K562 (cell line): ENCODE measurements around the gene SANBR. TPM values are rescaled to one million over a fixed set of nuclear protein-coding genes. Genes with fewer than 3 reads are reported as not detected.

Source experiments
- ATF7 ChIP-seq: fragments of 450-650 bp; IDR thresholded peaks from 2 replicates; pipeline ENCODE4 v1.7.1; 2014; ENCODE audit warnings: mild to moderate bottlenecking, moderate library complexity
- DACH1 ChIP-seq: fragments of 450-650 bp; IDR thresholded peaks from 2 replicates; pipeline ENCODE4 v1.6.1; 2018; ENCODE audit not compliant: partially characterized antibody
- ELF2 ChIP-seq: fragments of 250-450 bp; sonication (Bioruptor Pico); IDR thresholded peaks from 2 replicates; pipeline ENCODE4 v1.5.0; 2021; ENCODE audit warnings: mild to moderate bottlenecking
- FOXJ3 ChIP-seq: sonication (generic); formaldehyde crosslinking; IDR thresholded peaks from 2 replicates; pipeline ENCODE4 v1.4.0; 2020; ENCODE audit warnings: mild to moderate bottlenecking, missing genetic modification reagents
- HMG20B ChIP-seq: fragments of 250-450 bp; sonication (Bioruptor Pico); IDR thresholded peaks from 2 replicates; pipeline ENCODE4 v1.5.0; 2021; ENCODE audit warnings: mild to moderate bottlenecking
- KAT2B ChIP-seq: IDR thresholded peaks from one replicate; pipeline ENCODE4 v1.6.1; 2012; ENCODE audit warnings: low read depth, mild to moderate bottlenecking, control low read depth, inconsistent platforms, low read length, moderate library complexity
- NFIC ChIP-seq: fragments of 450-650 bp; IDR thresholded peaks from 2 replicates; pipeline ENCODE4 v1.6.1; 2017; ENCODE audit warnings: mild to moderate bottlenecking, inconsistent platforms
- POLR2A ChIP-seq: fragments of 450-650 bp; conservative IDR thresholded peaks from 2 replicates; pipeline ENCODE4 v1.6.1; 2016
- POLR2H ChIP-seq: IDR thresholded peaks from 2 replicates; pipeline ENCODE4 v1.6.1; 2016; ENCODE audit warnings: missing genetic modification characterization, low read depth, mild to moderate bottlenecking, control low read depth, missing compliant biosample characterization, moderate library complexity
- PURB ChIP-seq: sonication (generic); formaldehyde crosslinking; IDR thresholded peaks from 2 replicates; pipeline ENCODE4 v1.9.0; 2021; ENCODE audit warnings: low read depth, mild to moderate bottlenecking, missing genetic modification reagents
- RBM22 ChIP-seq: fragments of 200-400 bp; formaldehyde crosslinking; IDR thresholded peaks from 2 replicates; pipeline ENCODE4 v1.6.1; 2018; ENCODE audit warnings: low read length, low read depth; ENCODE audit not compliant: poor library complexity, severe bottlenecking
- RBM39 ChIP-seq: fragments of 200-400 bp; formaldehyde crosslinking; optimal IDR thresholded peaks from 2 replicates; pipeline ENCODE3; 2018; ENCODE audit warnings: low read depth, low read length
- TOE1 ChIP-seq, 2 experiments: fragments of 450-650 bp in 1 of 2; sonication (generic) in 1 of 2; formaldehyde crosslinking in 1 of 2; IDR thresholded peaks; 2 replicates each; pipeline versions ENCODE4 v1.7.1 to v1.8.0; 2016 to 2022; ENCODE audit warnings: borderline replicate concordance in 2 of 2, mild to moderate bottlenecking in 2 of 2, antibody characterized with exemption in 1 of 2, inconsistent platforms in 1 of 2, low read depth in 1 of 2, missing genetic modification reagents in 1 of 2, moderate library complexity in 1 of 2
- ZBTB7A ChIP-seq: IDR thresholded peaks from 2 replicates; pipeline ENCODE4 v1.6.1; 2011; ENCODE audit warnings: low read depth, mild to moderate bottlenecking, low read length, moderate library complexity, borderline replicate concordance; ENCODE audit not compliant: control insufficient read depth
- ZKSCAN1 ChIP-seq: fragments of 150-350 bp; IDR thresholded peaks from 2 replicates; pipeline ENCODE4 v1.6.1; 2016; ENCODE audit warnings: low read depth, low read length
- polyA plus RNA-seq, 8 experiments: library from polyadenylated mRNA; depleted of rRNA in 4 of 8; stranded (reverse) in 5 of 8; unstranded in 3 of 8; fragments of >200 nt; fragmentation: Nextera tagmentation in 2 of 8; fragmentation: Illumina TruSeq in 1 of 8; extraction: Ambion mirVana in 2 of 8; extraction: Trizol in 1 of 8; gene quantifications; 2 replicates each; pipeline versions ENCODE4 v1.2.1 to v1.2.3, GENCODE V29; 2011 to 2014; ENCODE audit warnings: inconsistent platforms in 1 of 8, missing spikeins in 1 of 8
- total RNA-seq, 7 experiments: library from RNA; depleted of rRNA in 6 of 7; stranded (reverse); fragments of >200 nt in 6 of 7; fragmentation: Illumina TruSeq in 2 of 7; extraction: Trizol in 2 of 7; gene quantifications; 2 replicates each; pipeline versions ENCODE4 v1.2.1 to v1.2.3, GENCODE V29; 2011 to 2021; ENCODE audit warnings: low replicate concordance in 1 of 7
- TF ChIP-seq, protein P1 (sequence below): sonication (generic); formaldehyde crosslinking; IDR thresholded peaks from 2 replicates; pipeline ENCODE4 v1.8.0; 2022; ENCODE audit warnings: missing genetic modification reagents, mild to moderate bottlenecking, borderline replicate concordance
- TF ChIP-seq, protein P2 (sequence below): sonication (generic); formaldehyde crosslinking; IDR thresholded peaks from 2 replicates; pipeline ENCODE4 v1.8.0; 2022; ENCODE audit warnings: mild to moderate bottlenecking, low read depth, missing genetic modification reagents
- TF ChIP-seq, protein P3 (sequence below): fragments of 250-450 bp; sonication (Bioruptor Pico); IDR thresholded peaks from 2 replicates; pipeline ENCODE4 v1.9.0; 2021; ENCODE audit warnings: mild to moderate bottlenecking, inconsistent platforms
- TF ChIP-seq, protein P4 (sequence below): fragments of 200-800 bp; sonication (Bioruptor generic); IDR thresholded peaks from 2 replicates; pipeline ENCODE4 v1.6.1; 2017; ENCODE audit warnings: missing genetic modification characterization, missing compliant biosample characterization
- TF ChIP-seq, protein P5 (sequence below): fragments of 450-650 bp; formaldehyde crosslinking; IDR thresholded peaks from 2 replicates; pipeline ENCODE4 v1.4.0; 2020; ENCODE audit warnings: mild to moderate bottlenecking, moderate library complexity

SANBR gene
- total and polyA plus RNA-seq, 9 of the 15 experiments (the other 6 are each of a cell fraction or from before 2014, with no cell fraction given) = 1.5 to 7.7 (median 6.2) TPM

DNA sequence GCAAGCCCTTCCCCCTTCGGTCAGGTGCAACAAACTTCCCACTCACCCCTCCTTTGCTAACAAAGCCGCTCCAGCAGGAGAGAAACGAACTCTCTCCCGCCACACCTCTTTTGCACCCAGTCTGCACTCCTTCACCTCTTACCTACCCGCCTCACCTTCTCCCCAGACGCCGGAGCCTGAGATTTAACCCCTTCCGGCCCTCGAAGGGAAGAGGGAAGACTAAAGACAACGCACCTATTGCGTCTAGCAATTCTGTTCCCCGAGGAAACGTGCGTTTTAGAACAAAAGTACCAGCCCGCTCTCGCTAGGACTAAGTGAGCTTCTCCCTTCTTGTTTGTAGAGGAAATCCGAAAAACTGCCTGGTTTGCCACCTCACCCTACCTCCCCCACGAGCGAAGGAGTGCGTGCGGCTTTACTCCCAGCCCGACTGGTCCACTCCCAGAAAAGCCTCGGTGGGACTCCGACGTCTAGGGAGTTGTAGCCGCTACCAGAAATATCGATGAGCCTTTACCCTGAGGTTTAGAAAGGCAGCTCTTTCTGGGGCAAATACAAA lies 48.6 kb upstream of the SANBR start (continued):
- TF ChIP-seq KAT2B (no peak), HMG20B (CRISPR knock-in tag) (no peak), RBM22 (no peak), ELF2 (CRISPR knock-in tag) (peak; percentile 78), PURB (no peak), ATF7 (peak; percentile 73; the same call in 1 of the 2 replicates), ZKSCAN1 (0 out of 2 replicates have a peak, but pooled peaks have one; percentile 51), POLR2A (peak; percentile 73), ZBTB7A (no peak), NFIC (peak; percentile 79), TOE1 (IDR thresholded peaks at IDR 0.05; ENCODE audit: borderline replicate concordance) (peak; percentile 97), TOE1 (CRISPR knock-in tag; IDR thresholded peaks at IDR 0.05; ENCODE audit: borderline replicate concordance, low read depth) (no peak), FOXJ3 (CRISPR knock-in tag) (no peak), DACH1 (no peak), POLR2H (peak; percentile 35; the same call in 1 of the 2 replicates), RBM39 (peak; percentile 79)
- TF ChIP-seq, protein P1, sequence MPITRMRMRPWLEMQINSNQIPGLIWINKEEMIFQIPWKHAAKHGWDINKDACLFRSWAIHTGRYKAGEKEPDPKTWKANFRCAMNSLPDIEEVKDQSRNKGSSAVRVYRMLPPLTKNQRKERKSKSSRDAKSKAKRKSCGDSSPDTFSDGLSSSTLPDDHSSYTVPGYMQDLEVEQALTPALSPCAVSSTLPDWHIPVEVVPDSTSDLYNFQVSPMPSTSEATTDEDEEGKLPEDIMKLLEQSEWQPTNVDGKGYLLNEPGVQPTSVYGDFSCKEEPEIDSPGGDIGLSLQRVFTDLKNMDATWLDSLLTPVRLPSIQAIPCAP (CRISPR knock-in tag) = 0 out of 2 replicates have a peak, but pooled peaks have one; percentile 73
- TF ChIP-seq, protein P2, sequence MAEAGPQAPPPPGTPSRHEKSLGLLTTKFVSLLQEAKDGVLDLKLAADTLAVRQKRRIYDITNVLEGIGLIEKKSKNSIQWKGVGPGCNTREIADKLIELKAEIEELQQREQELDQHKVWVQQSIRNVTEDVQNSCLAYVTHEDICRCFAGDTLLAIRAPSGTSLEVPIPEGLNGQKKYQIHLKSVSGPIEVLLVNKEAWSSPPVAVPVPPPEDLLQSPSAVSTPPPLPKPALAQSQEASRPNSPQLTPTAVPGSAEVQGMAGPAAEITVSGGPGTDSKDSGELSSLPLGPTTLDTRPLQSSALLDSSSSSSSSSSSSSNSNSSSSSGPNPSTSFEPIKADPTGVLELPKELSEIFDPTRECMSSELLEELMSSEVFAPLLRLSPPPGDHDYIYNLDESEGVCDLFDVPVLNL (CRISPR knock-in tag) = no peak
- TF ChIP-seq, protein P3, sequence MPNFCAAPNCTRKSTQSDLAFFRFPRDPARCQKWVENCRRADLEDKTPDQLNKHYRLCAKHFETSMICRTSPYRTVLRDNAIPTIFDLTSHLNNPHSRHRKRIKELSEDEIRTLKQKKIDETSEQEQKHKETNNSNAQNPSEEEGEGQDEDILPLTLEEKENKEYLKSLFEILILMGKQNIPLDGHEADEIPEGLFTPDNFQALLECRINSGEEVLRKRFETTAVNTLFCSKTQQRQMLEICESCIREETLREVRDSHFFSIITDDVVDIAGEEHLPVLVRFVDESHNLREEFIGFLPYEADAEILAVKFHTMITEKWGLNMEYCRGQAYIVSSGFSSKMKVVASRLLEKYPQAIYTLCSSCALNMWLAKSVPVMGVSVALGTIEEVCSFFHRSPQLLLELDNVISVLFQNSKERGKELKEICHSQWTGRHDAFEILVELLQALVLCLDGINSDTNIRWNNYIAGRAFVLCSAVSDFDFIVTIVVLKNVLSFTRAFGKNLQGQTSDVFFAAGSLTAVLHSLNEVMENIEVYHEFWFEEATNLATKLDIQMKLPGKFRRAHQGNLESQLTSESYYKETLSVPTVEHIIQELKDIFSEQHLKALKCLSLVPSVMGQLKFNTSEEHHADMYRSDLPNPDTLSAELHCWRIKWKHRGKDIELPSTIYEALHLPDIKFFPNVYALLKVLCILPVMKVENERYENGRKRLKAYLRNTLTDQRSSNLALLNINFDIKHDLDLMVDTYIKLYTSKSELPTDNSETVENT (CRISPR knock-in tag) = no peak
- TF ChIP-seq, protein P4, sequence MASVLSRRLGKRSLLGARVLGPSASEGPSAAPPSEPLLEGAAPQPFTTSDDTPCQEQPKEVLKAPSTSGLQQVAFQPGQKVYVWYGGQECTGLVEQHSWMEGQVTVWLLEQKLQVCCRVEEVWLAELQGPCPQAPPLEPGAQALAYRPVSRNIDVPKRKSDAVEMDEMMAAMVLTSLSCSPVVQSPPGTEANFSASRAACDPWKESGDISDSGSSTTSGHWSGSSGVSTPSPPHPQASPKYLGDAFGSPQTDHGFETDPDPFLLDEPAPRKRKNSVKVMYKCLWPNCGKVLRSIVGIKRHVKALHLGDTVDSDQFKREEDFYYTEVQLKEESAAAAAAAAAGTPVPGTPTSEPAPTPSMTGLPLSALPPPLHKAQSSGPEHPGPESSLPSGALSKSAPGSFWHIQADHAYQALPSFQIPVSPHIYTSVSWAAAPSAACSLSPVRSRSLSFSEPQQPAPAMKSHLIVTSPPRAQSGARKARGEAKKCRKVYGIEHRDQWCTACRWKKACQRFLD (CRISPR knock-in tag) = peak; percentile 82
- TF ChIP-seq, protein P5, sequence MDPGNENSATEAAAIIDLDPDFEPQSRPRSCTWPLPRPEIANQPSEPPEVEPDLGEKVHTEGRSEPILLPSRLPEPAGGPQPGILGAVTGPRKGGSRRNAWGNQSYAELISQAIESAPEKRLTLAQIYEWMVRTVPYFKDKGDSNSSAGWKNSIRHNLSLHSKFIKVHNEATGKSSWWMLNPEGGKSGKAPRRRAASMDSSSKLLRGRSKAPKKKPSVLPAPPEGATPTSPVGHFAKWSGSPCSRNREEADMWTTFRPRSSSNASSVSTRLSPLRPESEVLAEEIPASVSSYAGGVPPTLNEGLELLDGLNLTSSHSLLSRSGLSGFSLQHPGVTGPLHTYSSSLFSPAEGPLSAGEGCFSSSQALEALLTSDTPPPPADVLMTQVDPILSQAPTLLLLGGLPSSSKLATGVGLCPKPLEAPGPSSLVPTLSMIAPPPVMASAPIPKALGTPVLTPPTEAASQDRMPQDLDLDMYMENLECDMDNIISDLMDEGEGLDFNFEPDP (CRISPR knock-in tag) = no peak
